GM12873 (cell line): ENCODE measurements around the gene FADS2.

Experiments
- TF ChIP-seq, protein P1 (sequence below): IDR thresholded peaks from 2 replicates; pipeline ENCODE4 v1.5.1; 2012; ENCODE audit warnings: low read depth, mild to moderate bottlenecking, moderate library complexity, low read length, control low read depth; ENCODE audit not compliant: insufficient read depth; ENCODE audit errors: missing control alignments

FADS2 gene

GRCh38 chr11:61834278-61835048, 6.4 kb downstream of the FADS2 start:
- TF ChIP-seq, protein P1, sequence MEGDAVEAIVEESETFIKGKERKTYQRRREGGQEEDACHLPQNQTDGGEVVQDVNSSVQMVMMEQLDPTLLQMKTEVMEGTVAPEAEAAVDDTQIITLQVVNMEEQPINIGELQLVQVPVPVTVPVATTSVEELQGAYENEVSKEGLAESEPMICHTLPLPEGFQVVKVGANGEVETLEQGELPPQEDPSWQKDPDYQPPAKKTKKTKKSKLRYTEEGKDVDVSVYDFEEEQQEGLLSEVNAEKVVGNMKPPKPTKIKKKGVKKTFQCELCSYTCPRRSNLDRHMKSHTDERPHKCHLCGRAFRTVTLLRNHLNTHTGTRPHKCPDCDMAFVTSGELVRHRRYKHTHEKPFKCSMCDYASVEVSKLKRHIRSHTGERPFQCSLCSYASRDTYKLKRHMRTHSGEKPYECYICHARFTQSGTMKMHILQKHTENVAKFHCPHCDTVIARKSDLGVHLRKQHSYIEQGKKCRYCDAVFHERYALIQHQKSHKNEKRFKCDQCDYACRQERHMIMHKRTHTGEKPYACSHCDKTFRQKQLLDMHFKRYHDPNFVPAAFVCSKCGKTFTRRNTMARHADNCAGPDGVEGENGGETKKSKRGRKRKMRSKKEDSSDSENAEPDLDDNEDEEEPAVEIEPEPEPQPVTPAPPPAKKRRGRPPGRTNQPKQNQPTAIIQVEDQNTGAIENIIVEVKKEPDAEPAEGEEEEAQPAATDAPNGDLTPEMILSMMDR, result no peak

DNA sequence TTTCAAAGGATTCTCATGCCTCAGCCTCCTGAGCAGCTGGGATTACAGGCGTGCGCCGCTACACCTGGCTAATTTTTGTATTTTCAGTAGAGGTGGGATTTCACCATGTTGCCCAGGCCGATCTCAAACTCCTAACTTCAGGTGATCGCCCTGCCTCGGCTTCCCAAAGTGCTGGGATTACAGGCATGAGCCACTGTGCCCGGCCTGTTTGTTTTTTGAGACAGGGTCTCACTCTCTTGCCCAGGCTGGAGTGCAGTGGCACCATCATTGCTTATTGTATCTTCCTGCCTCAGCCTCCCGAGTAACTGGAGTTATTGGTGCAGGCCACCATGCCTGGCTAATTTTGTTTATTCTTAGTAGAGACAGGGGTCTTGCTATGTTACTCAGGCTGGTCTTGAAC, 8.1 kb downstream of the FADS2 start:
- TF ChIP-seq, protein P1, result no peak

DNA sequence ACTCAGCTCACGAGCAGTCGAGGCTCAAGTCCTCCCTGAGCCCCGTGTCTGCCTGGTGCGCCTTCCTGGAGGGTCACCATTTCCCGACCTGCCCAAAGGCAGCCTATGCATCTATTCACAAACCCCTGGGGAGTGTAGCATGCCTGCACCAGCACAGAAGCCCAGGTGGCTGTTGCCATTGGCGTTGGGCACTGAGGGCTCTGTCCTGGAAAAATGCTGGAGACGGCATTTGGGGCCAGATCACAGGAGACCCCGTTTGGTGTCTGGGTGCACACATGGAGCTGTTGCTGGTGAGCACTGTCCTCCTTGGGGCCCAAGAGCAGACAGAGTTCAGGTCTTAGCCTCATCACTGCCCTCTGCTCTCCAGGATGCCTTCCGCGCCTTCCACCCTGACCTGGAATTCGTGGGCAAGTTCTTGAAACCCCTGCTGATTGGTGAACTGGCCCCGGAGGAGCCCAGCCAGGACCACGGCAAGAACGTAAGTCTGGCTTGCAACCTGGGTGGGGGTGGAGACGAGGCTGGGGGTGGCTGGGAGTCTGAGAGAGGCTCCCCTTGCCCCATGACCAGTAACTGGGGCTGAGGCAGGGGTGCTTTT, 9.4 kb downstream of the FADS2 start:
- TF ChIP-seq, protein P1, result no peak

DNA sequence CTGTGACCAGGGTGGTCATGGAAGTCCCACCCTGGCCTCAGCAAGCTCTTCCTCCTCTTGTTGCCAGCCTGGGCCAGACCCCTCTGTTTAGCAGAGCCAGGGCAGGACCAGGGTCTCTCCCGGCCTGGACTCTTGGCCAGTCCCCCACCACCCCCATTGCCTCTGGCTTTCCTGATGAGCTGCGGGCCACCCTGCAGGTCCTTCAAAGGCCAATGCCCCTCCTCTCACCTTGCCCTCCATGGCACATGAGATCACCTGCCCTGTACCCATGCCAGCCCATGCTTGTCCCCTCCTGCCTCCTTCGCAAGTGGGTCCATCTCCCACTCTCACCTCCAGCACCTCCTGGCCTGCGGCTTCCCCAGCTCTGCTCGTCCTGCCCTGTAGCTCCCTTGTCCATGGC, 10.4 kb downstream of the FADS2 start:
- TF ChIP-seq, protein P1, result no peak

- TF ChIP-seq, protein P1, result no peak
Measured at GRCh38 chr11:61838921-61839320, 10.8 kb downstream of the FADS2 start.

DNA sequence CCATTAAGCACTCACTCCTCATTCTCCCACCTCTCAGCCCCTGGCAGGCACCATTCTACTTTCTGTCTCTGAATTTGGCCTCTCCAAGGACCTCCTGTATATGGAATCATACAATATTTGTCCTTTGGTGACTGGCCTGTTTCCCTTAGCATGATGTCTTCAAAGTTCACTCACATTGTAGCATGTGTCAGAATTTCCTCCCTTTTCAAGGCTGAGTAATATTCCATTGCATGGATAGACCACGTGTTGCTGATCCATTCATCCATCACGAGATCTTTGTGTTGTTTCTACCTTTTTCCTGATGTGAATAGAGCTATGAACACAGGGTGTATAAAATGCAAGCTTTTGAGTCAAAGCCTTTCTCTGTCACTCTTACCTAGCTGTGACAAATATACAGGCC, 11.6 kb downstream of the FADS2 start:
- TF ChIP-seq, protein P1, result no peak

DNA sequence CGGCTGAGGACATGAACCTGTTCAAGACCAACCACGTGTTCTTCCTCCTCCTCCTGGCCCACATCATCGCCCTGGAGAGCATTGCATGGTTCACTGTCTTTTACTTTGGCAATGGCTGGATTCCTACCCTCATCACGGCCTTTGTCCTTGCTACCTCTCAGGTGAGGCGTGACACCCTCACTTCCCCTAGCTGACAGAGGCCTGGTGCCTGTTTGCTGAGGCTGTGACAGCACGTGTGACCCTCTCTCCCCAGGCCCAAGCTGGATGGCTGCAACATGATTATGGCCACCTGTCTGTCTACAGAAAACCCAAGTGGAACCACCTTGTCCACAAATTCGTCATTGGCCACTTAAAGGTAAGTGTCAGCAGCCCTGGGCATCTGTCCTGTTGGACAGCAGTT, 12.3 kb downstream of the FADS2 start:
- TF ChIP-seq, protein P1, result no peak
